Liver (tissue), 9 donors: ENCODE measurements around the gene CHD5. TPM values are rescaled to one million over a fixed set of nuclear protein-coding genes. Genes with fewer than 3 reads are reported as not detected.

ENCODE experiments used
- DNase-seq: peaks from one replicate; pipeline ENCODE4 v3.0.0-alpha.2; 2017; ENCODE audit warnings: low spot score
- H3K27ac ChIP-seq, 2 donors: one replicate each; pipeline ENCODE4 v1.7.0; 2013; ENCODE audit warnings: inconsistent platforms in 2 of 2, low read length in 2 of 2, control low read depth in 1 of 2, low read depth in 1 of 2, mild to moderate bottlenecking in 1 of 2
- H3K27me3 ChIP-seq, 4 donors: one replicate each; pipeline versions ENCODE4 v1.6.1 to v1.7.0; 2013; ENCODE audit warnings: low read length in 3 of 4, inconsistent platforms in 1 of 4, mild to moderate bottlenecking in 1 of 4, moderate library complexity in 1 of 4; ENCODE audit not compliant: control insufficient read depth in 4 of 4, insufficient read depth in 4 of 4
- H3K36me3 ChIP-seq, 4 donors: one replicate each; pipeline versions ENCODE4 v1.6.1 to v1.7.0; 2013; ENCODE audit warnings: low read length in 3 of 4, mild to moderate bottlenecking in 3 of 4, low read depth in 1 of 4, moderate library complexity in 1 of 4; ENCODE audit not compliant: control insufficient read depth in 4 of 4, insufficient read depth in 3 of 4
- H3K4me1 ChIP-seq, 4 donors: one replicate each; pipeline versions ENCODE4 v1.6.1 to v1.7.0; 2013; ENCODE audit warnings: low read length in 3 of 4, mild to moderate bottlenecking in 3 of 4, moderate library complexity in 1 of 4; ENCODE audit not compliant: control insufficient read depth in 4 of 4, insufficient read depth in 4 of 4
- H3K4me3 ChIP-seq, 3 donors: one replicate each; pipeline versions ENCODE4 v1.6.1 to v1.7.0; 2013; ENCODE audit warnings: low read length in 3 of 3, control low read depth in 1 of 3, low read depth in 1 of 3, mild to moderate bottlenecking in 1 of 3
- H3K9ac ChIP-seq, 2 donors: one replicate each; pipeline ENCODE4 v1.7.0; 2013; ENCODE audit warnings: low read length in 2 of 2, mild to moderate bottlenecking in 2 of 2, moderate library complexity in 2 of 2, control low read depth in 1 of 2, low read depth in 1 of 2
- H3K9me3 ChIP-seq, 4 donors: one replicate each; pipeline versions ENCODE4 v1.6.1 to v1.7.0; 2013; ENCODE audit warnings: low read length in 3 of 4; ENCODE audit not compliant: control insufficient read depth in 4 of 4
- FOXA1 ChIP-seq: IDR thresholded peaks from 2 replicates; pipeline ENCODE4 v1.6.1; 2016; ENCODE audit warnings: antibody characterized with exemption
- FOXA2 ChIP-seq: IDR thresholded peaks from 2 replicates; pipeline ENCODE4 v1.6.1; 2016; ENCODE audit warnings: antibody characterized with exemption
- GABPA ChIP-seq, 2 donors: IDR thresholded peaks in 1 of 2; conservative IDR thresholded peaks in 1 of 2; 2 replicates each; pipeline ENCODE4 v1.6.1; 2016; ENCODE audit warnings: antibody characterized with exemption in 2 of 2, mild to moderate bottlenecking in 1 of 2, moderate library complexity in 1 of 2
- HNF4A ChIP-seq, 2 donors: conservative IDR thresholded peaks; 2 replicates each; pipeline ENCODE4 v1.6.1; 2016; ENCODE audit warnings: antibody characterized with exemption in 2 of 2, mild to moderate bottlenecking in 2 of 2
- JUND ChIP-seq, 2 donors: IDR thresholded peaks; 2 replicates each; pipeline ENCODE4 v1.6.1; 2016; ENCODE audit warnings: antibody characterized with exemption in 2 of 2
- NR2F2 ChIP-seq: IDR thresholded peaks from 2 replicates; pipeline ENCODE4 v1.6.1; 2016; ENCODE audit warnings: antibody characterized with exemption
- RAD21 ChIP-seq, 2 donors: IDR thresholded peaks; 2 replicates each; pipeline ENCODE4 v1.6.1; 2016; ENCODE audit warnings: antibody characterized with exemption in 2 of 2, mild to moderate bottlenecking in 2 of 2
- RXRA ChIP-seq, 2 donors: IDR thresholded peaks; 2 replicates each; pipeline ENCODE4 v1.6.1; 2017 to 2018; ENCODE audit warnings: antibody characterized with exemption in 2 of 2, mild to moderate bottlenecking in 1 of 2
- SP1 ChIP-seq: IDR thresholded peaks from 2 replicates; pipeline ENCODE4 v1.6.1; 2018; ENCODE audit warnings: antibody characterized with exemption, mild to moderate bottlenecking
- TAF1 ChIP-seq: conservative IDR thresholded peaks from 2 replicates; pipeline ENCODE4 v1.6.1; 2016; ENCODE audit warnings: antibody characterized with exemption, mild to moderate bottlenecking
- YY1 ChIP-seq: IDR thresholded peaks from 2 replicates; pipeline ENCODE4 v1.6.1; 2016; ENCODE audit warnings: antibody characterized with exemption, mild to moderate bottlenecking
- WGBS: extraction: QIAGEN DNeasy Blood & Tissue Kit; methylation state at CpG from one replicate; pipeline ENCODE4 v1.1.7; 2013; 5-methylcytosine and 5-hydroxymethylcytosine counted together
- polyA plus RNA-seq, 2 donors: library from polyadenylated mRNA; stranded (reverse) in 1 of 2; unstranded in 1 of 2; fragments of 200-250 nt in 1 of 2; fragments of >200 nt in 1 of 2; fragmentation: Nextera tagmentation in 1 of 2; extraction: Ambion mirVana in 1 of 2; gene quantifications; one replicate each; pipeline versions ENCODE4 v1.2.1 to v1.2.3, GENCODE V29; 2013 to 2015
- total RNA-seq, 2 donors: library from RNA; depleted of rRNA; stranded (reverse); fragments of >200 nt; gene quantifications; one replicate each; pipeline ENCODE4 v1.2.3, GENCODE V29; 2014
- TF ChIP-seq, protein P1 (sequence below): IDR thresholded peaks from 2 replicates; pipeline ENCODE4 v1.6.1; 2016; ENCODE audit warnings: antibody characterized with exemption, mild to moderate bottlenecking
- TF ChIP-seq, protein P2 (sequence below): IDR thresholded peaks from 2 replicates; pipeline ENCODE4 v1.6.1; 2016; ENCODE audit warnings: antibody characterized with exemption
- TF ChIP-seq, protein P3 (sequence below): IDR thresholded peaks from 2 replicates; pipeline ENCODE4 v1.6.1; 2016; ENCODE audit warnings: antibody characterized with exemption
- TF ChIP-seq, protein P4 (sequence below): IDR thresholded peaks from 2 replicates; pipeline ENCODE4 v1.6.1; 2016; ENCODE audit warnings: antibody characterized with exemption
- TF ChIP-seq, protein P5 (sequence below): fragments of 150-350 bp; IDR thresholded peaks from 2 replicates; pipeline ENCODE4 v1.5.1; 2017; ENCODE audit warnings: improper control_type of control experiment, low read depth, low read length; ENCODE audit not compliant: missing input control
- donor health status: healthy.
- donor health status: healthy.
- donor health status: healthy.
- donor health status: healthy.
- donor health status: healthy.

Gene CHD5
- total and polyA plus RNA-seq, 4 donors: under 0.01 to 0.08 TPM; not detected in 2

DNA sequence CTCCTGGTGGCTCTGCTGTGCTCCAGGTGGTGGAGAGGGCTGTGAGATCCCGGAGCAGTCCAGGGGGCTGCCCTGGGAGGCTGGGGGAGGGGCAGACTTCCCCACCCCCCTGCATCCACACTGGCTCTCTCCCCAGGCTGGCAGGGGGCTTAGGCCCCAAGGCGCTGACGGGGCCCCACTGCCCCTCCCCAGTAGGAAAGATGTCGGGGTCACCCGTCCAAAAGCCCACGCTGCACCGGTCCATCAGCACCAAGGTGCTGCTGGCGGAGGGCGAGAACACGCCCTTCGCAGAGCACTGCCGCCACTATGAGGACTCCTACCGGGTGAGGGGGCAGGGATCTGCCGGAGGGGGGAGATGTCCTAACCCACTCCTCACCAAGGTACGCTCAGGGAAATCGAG lies 31.6 kb upstream of the CHD5 start:
- no peaks in the 10 kb centered on the region for H3K27me3 ChIP-seq
- H3K4me1 ChIP-seq: peaks cover 0 to 7% (median 2%) of the 10 kb centered on the region in 4 donors
- no peak for DNase-seq
- peaks cover 0 to 17% (median 7%) of the 10 kb centered on the region in 4 donors for H3K36me3 ChIP-seq
- H3K9me3 ChIP-seq: no peaks in the 10 kb centered on the region
- TF ChIP-seq, protein P1, sequence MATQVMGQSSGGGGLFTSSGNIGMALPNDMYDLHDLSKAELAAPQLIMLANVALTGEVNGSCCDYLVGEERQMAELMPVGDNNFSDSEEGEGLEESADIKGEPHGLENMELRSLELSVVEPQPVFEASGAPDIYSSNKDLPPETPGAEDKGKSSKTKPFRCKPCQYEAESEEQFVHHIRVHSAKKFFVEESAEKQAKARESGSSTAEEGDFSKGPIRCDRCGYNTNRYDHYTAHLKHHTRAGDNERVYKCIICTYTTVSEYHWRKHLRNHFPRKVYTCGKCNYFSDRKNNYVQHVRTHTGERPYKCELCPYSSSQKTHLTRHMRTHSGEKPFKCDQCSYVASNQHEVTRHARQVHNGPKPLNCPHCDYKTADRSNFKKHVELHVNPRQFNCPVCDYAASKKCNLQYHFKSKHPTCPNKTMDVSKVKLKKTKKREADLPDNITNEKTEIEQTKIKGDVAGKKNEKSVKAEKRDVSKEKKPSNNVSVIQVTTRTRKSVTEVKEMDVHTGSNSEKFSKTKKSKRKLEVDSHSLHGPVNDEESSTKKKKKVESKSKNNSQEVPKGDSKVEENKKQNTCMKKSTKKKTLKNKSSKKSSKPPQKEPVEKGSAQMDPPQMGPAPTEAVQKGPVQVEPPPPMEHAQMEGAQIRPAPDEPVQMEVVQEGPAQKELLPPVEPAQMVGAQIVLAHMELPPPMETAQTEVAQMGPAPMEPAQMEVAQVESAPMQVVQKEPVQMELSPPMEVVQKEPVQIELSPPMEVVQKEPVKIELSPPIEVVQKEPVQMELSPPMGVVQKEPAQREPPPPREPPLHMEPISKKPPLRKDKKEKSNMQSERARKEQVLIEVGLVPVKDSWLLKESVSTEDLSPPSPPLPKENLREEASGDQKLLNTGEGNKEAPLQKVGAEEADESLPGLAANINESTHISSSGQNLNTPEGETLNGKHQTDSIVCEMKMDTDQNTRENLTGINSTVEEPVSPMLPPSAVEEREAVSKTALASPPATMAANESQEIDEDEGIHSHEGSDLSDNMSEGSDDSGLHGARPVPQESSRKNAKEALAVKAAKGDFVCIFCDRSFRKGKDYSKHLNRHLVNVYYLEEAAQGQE: no peak
- no peak for TF ChIP-seq TAF1
- TF ChIP-seq, protein P2, sequence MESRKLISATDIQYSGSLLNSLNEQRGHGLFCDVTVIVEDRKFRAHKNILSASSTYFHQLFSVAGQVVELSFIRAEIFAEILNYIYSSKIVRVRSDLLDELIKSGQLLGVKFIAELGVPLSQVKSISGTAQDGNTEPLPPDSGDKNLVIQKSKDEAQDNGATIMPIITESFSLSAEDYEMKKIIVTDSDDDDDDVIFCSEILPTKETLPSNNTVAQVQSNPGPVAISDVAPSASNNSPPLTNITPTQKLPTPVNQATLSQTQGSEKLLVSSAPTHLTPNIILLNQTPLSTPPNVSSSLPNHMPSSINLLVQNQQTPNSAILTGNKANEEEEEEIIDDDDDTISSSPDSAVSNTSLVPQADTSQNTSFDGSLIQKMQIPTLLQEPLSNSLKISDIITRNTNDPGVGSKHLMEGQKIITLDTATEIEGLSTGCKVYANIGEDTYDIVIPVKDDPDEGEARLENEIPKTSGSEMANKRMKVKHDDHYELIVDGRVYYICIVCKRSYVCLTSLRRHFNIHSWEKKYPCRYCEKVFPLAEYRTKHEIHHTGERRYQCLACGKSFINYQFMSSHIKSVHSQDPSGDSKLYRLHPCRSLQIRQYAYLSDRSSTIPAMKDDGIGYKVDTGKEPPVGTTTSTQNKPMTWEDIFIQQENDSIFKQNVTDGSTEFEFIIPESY: no peak
- no peak for TF ChIP-seq RXRA (IDR thresholded peaks at IDR 0.05)
- no peak for TF ChIP-seq NR2F2
- no peak for TF ChIP-seq GABPA (IDR thresholded peaks at IDR 0.05 in 1 of 2, conservative IDR thresholded peaks at IDR 0.05 in 1 of 2)
- TF ChIP-seq RAD21 (IDR thresholded peaks at IDR 0.05): no peak
- TF ChIP-seq YY1: no peak
- TF ChIP-seq FOXA2: no peak
- TF ChIP-seq, protein P3, sequence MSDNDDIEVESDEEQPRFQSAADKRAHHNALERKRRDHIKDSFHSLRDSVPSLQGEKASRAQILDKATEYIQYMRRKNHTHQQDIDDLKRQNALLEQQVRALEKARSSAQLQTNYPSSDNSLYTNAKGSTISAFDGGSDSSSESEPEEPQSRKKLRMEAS: no peak
- TF ChIP-seq HNF4A (conservative IDR thresholded peaks at IDR 0.05): no peak
- no peak for TF ChIP-seq SP1
- no peak for TF ChIP-seq FOXA1
- TF ChIP-seq, protein P4, sequence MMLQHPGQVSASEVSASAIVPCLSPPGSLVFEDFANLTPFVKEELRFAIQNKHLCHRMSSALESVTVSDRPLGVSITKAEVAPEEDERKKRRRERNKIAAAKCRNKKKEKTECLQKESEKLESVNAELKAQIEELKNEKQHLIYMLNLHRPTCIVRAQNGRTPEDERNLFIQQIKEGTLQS: no peak
- no peak for TF ChIP-seq JUND (IDR thresholded peaks at IDR 0.05)
- TF ChIP-seq, protein P5, sequence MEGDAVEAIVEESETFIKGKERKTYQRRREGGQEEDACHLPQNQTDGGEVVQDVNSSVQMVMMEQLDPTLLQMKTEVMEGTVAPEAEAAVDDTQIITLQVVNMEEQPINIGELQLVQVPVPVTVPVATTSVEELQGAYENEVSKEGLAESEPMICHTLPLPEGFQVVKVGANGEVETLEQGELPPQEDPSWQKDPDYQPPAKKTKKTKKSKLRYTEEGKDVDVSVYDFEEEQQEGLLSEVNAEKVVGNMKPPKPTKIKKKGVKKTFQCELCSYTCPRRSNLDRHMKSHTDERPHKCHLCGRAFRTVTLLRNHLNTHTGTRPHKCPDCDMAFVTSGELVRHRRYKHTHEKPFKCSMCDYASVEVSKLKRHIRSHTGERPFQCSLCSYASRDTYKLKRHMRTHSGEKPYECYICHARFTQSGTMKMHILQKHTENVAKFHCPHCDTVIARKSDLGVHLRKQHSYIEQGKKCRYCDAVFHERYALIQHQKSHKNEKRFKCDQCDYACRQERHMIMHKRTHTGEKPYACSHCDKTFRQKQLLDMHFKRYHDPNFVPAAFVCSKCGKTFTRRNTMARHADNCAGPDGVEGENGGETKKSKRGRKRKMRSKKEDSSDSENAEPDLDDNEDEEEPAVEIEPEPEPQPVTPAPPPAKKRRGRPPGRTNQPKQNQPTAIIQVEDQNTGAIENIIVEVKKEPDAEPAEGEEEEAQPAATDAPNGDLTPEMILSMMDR: no peak
- no peak overlapping the region for H3K27ac ChIP-seq
- no peak overlapping the region for H3K4me3 ChIP-seq
- WGBS: 95% methylated on average over 16 of the region's 16 CpGs
- no peak overlapping the region for H3K9ac ChIP-seq
